ENCODE measurements around the gene AVPR2.

Gene AVPR2

DNA sequence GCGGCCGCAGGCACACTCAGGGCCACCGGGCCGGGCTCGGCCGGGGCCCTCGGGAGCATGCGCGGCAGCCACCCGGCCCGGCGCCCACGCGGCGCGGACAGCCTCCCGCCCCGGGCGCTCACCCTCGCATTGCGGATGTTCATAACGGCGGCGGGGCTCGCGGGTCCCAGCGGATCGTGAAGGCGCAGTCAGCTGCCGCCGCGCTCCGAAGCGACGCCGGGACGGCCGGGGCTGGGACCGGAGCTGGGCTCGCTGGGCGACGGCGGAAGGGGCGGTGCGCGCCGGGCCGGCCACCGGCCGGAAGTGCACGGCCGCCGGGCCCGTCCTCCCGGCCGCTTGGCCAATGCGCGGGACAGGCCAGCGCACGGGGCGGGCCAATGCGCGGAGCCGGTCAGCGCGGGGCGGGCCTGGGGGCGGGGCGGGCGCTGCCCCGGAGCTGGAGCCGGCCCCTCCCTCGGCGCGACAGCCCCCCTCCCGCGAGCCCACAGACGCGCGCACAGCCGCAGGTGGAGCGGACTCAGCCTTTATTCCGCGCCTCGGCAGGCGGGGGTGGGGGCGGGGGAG is 30.4 kb downstream of the AVPR2 start, which contains the start of gene NAA10:
Gene NAA10, minus strand, starts transcription at position 276 of the 564 bp plus-strand sequence. Its CDS starts 133 bp downstream, at position 143.
- no peak for FAIRE-seq

GRCh38 chrX:153935326-153935851 is 30.9 kb downstream of the AVPR2 start:
- FAIRE-seq = no peak

GRCh38 chrX:153937056-153937455 is 32.6 kb downstream of the AVPR2 start:
- FAIRE-seq = no peak

GRCh38 chrX:153938226-153938786 is 33.8 kb downstream of the AVPR2 start:
- FAIRE-seq = no peak

GRCh38 chrX:153939573-153939972 is 35.1 kb downstream of the AVPR2 start:
- FAIRE-seq = no peak

- FAIRE-seq = no peak
Observed at GRCh38 chrX:153941336-153942252, 37.1 kb downstream of the AVPR2 start.

GRCh38 chrX:153944140-153944799 is 39.8 kb downstream of the AVPR2 start, which contains the start of gene RENBP:
Gene RENBP, minus strand, starts transcription at chrX:153944643. Its CDS starts 33 bp downstream, at chrX:153944610.
- FAIRE-seq = no peak

- no peak for FAIRE-seq
Observed at GRCh38 chrX:153944800-153945150, 40.3 kb downstream of the AVPR2 start.

- FAIRE-seq = no peak
Observed at GRCh38 chrX:153945956-153946943, 41.8 kb downstream of the AVPR2 start.

DNA sequence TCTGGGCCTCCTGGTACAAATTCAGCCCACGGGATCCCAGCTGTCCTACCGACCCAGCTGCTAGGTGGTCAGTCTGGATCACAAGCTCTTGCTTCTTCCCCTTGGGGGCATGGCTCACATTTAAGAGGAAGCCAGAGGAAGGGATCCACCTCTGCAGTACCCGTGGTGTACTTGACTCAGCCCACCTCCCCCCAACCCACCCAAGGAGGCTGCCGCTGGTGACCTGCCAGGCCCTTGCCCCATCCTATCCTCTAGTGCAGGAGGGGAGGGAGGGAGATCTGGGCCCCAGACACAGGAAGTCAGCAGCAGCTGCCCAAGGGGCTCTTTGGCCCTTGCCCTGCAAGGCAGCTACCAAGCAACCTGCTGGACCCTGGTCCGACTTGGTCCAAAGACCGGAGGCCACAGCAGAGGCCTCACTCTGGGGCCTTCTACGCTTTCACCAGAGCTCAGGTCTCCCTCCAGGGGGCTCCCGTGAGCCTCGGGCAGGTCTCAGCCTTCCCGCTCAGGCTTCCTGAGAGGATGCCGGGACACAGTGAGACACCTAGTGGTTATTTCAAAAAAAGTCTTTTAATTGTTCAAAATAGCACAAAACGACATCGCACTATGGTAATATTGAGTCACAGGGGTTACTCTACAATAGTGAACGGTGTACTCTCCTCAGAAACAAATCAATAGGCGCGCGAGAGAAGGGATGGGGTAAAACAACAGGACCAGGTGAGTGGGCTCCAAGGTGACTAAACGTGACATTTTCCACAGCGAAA is 42.7 kb downstream of the AVPR2 start:
- peak; percentile 92 for FAIRE-seq

DNA sequence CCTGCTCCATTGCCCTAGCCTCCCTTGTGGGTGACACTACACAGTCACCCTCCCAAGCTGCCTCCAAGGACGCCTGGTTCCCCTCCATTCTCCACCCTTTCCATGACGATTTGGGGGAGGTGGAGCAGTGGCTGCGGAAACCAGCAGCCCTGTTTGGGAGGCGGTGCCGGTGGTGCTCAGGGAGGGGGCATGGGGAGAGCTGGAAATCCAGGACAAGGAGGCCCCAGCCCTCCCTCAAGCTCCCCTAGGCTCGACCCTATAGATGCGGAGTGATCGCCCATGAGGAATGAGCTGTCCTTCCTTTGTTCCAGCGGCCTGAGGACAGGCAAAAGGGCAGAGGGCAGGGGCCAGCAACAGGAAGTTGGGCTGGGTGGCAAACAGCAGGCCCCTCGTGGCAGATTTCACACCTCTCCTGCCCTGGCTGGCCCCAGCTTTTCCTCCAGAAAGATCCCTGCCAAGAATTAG is 43.6 kb downstream of the AVPR2 start:
- no peak for FAIRE-seq

GRCh38 chrX:153948847-153949805 is 44.7 kb downstream of the AVPR2 start:
- no peak for FAIRE-seq

DNA sequence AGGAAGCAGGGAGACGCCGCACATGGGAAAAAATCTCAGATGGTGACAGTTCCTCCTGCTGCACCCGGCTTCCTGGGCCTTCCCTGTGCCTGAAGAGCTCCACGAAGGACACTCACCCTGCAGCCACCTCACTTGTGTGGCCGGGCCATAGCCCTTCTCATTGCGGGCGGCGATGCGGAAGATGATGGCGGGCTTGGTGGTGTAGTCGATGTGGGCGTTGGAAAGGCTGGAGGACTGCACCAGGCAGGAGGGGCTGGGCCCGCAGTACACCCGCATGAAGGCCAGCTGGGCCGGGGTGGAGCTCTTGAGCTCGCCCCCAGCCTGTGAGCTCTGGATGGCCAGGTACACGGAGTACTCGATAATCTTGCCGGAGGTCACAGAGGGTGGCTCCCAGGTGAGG is 45.7 kb downstream of the AVPR2 start:
- no peak for FAIRE-seq

DNA sequence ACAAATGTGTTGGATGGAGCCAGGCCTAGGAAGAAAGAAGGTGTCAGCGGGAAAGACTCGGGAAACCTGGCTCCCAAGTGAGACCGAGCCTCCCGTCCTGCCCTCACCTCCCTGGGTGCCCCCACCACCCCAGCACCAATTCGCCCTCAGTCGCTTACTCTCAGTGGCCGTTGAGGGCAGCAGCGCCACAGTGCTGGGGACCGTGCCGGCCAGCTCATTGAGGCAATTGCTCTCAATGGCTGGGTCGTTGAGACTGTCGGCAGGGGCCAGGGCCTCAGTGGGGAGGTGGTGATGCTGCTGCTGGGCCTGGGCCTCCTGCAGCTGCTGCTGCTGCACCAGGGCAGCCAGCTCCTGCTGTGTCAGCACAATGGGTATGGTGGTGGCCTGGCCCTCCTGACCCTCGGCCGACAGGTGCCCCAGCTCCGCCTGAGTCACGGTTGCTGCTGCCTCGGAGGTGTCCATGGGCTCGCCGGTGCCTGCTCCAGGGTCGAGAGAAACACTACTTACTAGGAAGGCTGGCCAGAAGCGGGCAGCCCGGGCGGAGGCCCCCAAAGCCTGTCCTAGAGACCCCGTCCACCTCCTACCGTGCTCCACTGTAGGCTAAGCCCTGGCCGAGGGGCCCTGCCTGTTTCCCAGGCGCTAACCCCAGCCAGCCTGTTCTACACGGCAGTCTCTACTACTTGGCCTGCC is 47.4 kb downstream of the AVPR2 start:
- no peak for FAIRE-seq

- no peak for FAIRE-seq
Observed at GRCh38 chrX:153952373-153953026, 48.0 kb downstream of the AVPR2 start.

DNA sequence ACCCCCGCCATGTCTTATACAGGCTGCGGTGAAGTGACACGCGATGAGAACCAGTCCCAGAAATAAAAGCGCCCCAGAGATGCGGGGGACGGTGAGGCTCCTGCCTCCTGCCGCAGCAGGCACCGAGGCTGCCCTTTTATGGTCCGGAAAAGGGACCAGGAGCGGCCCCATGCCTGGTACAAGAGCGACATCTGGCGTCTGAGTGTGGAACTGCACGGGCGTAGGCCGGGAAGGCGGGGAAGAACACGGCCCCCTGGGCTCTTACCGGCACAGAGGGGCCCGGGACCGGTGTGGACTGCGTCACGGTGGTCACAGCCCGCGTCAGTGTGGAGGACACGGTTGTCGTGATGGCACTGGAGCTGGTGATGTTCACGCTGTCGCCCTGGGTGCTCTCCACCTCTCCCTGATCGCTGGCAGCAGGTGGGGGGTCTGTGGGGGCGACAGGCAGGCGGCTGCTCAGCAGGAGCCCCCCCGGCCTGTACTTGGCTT is 48.9 kb downstream of the AVPR2 start:
- FAIRE-seq = no peak

DNA sequence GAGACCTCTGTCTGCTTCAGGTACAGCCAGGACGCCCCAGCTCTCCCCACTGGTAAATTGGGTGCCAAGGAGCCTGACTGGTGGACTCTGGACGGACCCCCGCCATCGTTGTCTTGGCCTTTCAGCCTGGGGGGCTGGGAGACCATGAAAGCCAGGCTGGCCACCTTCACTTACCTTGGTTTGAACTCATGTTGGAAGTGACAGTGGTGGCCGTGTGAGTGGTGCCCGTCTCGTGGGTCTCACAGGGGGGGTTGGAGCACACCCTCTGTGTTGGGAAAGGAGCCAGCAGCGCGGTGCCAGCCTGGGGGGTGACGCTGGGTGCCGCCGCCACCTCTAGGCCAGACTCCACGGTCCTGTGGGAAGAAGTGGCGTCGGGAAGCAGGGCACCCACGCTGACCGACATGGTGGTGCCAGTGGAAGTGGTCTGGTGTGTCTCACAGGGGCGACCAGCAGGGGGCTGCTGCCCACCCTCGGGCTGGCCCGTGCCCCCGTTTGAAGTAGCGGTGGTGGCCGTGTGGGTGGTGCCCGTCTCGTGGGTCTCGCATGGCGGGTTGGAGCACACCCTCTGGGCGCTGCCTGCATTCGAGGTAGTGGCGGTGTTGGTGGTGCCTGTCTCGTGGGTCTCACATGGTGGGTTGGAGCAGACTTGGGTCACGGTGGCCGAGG is 49.6 kb downstream of the AVPR2 start:
- no peak for FAIRE-seq
